MCF 10A (cell line): Measurements from ENCODE around the gene POLE. TPM values are rescaled to one million over a fixed set of nuclear protein-coding genes. Genes with fewer than 3 reads are reported as not detected.

ENCODE experiments used
- Bru-seq: library from RNA; stranded (reverse); fragments of 400-500 nt; gene quantifications from one replicate; lab custom pipeline; 2021; lab: Mats Ljungman, UMichigan
- BruChase-seq, 2 experiments: library from RNA; stranded (reverse); fragments of 400-500 nt; gene quantifications; one replicate each; lab custom pipeline; 2021; lab: Mats Ljungman, UMichigan
- BruUV-seq: library from RNA; stranded (reverse); fragments of 400-500 nt; replicated peaks from 2 replicates; lab custom pipeline; 2021; lab: Mats Ljungman, UMichigan
- CTCF ChIA-PET: fragments of 300-600 bp; sonication (Branson Sonifier 250); formaldehyde crosslinking; extraction: SDS; loops from one replicate; lab custom pipeline; 2021; ENCODE audit warnings: antibody characterized with exemption, inconsistent platforms; lab: Yijun Ruan, JAX
- POLR2A ChIA-PET: fragments of 300-600, 350-650 bp; sonication (Branson Sonifier 250); formaldehyde crosslinking; extraction: SDS; loops from one replicate; lab custom pipeline; 2020; ENCODE audit warnings: antibody characterized with exemption, inconsistent platforms; lab: Yijun Ruan, JAX
- DNase-seq: peaks from one replicate; pipeline ENCODE4 v3.0.0-alpha.2; 2018; ENCODE audit not compliant: unreplicated experiment
- H3K27ac Mint-ChIP-seq: one replicate; pipeline ENCODE4 v1.8.0; 2022; ENCODE audit warnings: mild to moderate bottlenecking, low read depth, mixed read lengths; ENCODE audit not compliant: unreplicated experiment
- H3K27me3 Mint-ChIP-seq: one replicate; pipeline ENCODE4 v1.8.0; 2022; ENCODE audit warnings: mixed read lengths; ENCODE audit not compliant: insufficient read depth, unreplicated experiment
- H3K36me3 Mint-ChIP-seq: one replicate; pipeline ENCODE4 v1.8.0; 2022; ENCODE audit warnings: mild to moderate bottlenecking, moderate library complexity, mixed read lengths; ENCODE audit not compliant: insufficient read depth, unreplicated experiment
- H3K4me1 Mint-ChIP-seq: one replicate; pipeline ENCODE4 v1.8.0; 2022; ENCODE audit warnings: mixed read lengths; ENCODE audit not compliant: insufficient read depth, unreplicated experiment
- H3K4me3 Mint-ChIP-seq: one replicate; pipeline ENCODE4 v1.8.0; 2022; ENCODE audit warnings: mild to moderate bottlenecking, moderate library complexity, mixed read lengths; ENCODE audit not compliant: unreplicated experiment
- H3K9me3 Mint-ChIP-seq: one replicate; pipeline ENCODE4 v1.8.0; 2022; ENCODE audit warnings: mixed read lengths; ENCODE audit not compliant: unreplicated experiment
- intact Hi-C: fragments of 100-400 bp; cut with micrococcal nuclease; formaldehyde crosslinking; loops from 2 replicates; pipeline ENCODE4 v1.14.1; 2022
- long read RNA-seq: library from polyadenylated mRNA; stranded (forward); transcript quantifications from one replicate; pipeline ENCODE4 v2.0.0, GENCODE V29; 2022
- total RNA-seq: library from RNA; stranded (reverse); gene quantifications from 2 replicates; pipeline ENCODE4 v1.2.3, GENCODE V29; 2022
- TF ChIP-seq, protein P1 (sequence below): fragments of 200-600 bp; IDR thresholded peaks from one replicate; pipeline ENCODE4 v1.8.0; 2022; ENCODE audit warnings: antibody characterized with exemption, mild to moderate bottlenecking; ENCODE audit not compliant: unreplicated experiment

Gene POLE, protein sequence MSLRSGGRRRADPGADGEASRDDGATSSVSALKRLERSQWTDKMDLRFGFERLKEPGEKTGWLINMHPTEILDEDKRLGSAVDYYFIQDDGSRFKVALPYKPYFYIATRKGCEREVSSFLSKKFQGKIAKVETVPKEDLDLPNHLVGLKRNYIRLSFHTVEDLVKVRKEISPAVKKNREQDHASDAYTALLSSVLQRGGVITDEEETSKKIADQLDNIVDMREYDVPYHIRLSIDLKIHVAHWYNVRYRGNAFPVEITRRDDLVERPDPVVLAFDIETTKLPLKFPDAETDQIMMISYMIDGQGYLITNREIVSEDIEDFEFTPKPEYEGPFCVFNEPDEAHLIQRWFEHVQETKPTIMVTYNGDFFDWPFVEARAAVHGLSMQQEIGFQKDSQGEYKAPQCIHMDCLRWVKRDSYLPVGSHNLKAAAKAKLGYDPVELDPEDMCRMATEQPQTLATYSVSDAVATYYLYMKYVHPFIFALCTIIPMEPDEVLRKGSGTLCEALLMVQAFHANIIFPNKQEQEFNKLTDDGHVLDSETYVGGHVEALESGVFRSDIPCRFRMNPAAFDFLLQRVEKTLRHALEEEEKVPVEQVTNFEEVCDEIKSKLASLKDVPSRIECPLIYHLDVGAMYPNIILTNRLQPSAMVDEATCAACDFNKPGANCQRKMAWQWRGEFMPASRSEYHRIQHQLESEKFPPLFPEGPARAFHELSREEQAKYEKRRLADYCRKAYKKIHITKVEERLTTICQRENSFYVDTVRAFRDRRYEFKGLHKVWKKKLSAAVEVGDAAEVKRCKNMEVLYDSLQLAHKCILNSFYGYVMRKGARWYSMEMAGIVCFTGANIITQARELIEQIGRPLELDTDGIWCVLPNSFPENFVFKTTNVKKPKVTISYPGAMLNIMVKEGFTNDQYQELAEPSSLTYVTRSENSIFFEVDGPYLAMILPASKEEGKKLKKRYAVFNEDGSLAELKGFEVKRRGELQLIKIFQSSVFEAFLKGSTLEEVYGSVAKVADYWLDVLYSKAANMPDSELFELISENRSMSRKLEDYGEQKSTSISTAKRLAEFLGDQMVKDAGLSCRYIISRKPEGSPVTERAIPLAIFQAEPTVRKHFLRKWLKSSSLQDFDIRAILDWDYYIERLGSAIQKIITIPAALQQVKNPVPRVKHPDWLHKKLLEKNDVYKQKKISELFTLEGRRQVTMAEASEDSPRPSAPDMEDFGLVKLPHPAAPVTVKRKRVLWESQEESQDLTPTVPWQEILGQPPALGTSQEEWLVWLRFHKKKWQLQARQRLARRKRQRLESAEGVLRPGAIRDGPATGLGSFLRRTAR (N-terminal part only)
- 36.3 and 40.4 TPM in 2 replicates for total RNA-seq
- Bru-seq, nascent RNA, result percentile 50 among the genes with signal in this experiment
- percentile 65 among the genes with signal in this experiment for BruChase-seq, experiment 1, labeled RNA remaining after a 6-hour chase
- BruChase-seq, experiment 2, labeled RNA remaining after a 2-hour chase, result percentile 59 among the genes with signal in this experiment
- long read RNA-seq, full-length matches to known transcripts, result 6 of 24 reads
- long read RNA-seq, partial matches to known transcripts, result 9 of 24 reads
- long read RNA-seq, other reads (novel, unspliced or antisense), result 9 of 24 reads

DNA sequence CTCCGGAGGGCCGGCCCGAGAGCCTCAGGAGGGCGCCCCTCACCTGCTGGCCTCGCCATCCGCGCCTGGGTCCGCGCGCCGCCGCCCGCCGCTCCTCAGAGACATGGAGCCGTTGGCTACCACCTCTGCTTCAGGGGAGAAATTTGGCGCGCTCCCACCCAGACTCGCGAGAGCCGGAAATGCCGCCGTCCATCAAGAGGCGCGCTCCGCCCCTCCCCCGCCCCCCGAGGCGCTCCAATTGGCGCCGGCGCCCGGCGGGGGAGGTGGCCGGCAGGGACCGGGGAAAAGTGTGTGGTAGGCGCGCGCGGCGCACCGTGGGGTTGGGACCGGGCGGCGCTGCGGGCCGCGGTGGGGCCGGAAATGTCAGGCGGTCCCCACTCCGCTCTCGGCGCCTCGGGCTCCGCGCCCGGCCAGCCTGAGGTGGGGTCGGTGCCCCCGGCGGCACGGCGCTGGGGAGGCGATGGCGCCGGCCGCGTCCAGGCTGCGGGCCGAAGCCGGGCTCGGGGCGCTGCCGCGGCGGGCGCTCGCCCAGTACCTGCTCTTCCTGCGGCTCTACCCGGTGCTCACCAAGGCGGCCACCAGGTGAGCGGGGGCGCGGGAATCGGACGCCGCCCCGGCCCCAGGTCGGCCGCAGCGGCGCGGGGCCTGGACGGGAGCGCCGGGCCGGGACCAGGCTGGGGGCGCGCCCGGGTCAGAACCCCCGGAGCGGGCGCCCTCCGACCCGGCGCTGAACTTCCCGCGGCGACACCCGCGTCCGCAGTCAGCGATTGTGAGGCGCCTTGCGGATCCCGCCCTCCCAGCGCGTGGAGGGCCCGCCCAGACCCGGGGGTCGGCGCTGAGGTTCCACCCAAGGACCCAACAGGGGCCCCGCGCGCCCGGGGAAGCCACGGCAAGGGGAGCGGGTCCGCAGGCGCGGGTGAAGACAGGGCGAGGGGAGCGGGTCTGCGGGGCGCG is at the start of gene POLE, which contains the start of gene PXMP2:
TSS of gene POLE (minus strand) at position 132 of the 954 bp plus-strand sequence. CDS start at position 105, 27 bp downstream.
TSS of gene PXMP2 (plus strand) at position 377 of the 954 bp plus-strand sequence. CDS start at position 461, 84 bp downstream.
- POLR2A ChIA-PET, result no interaction called here
- H3K9me3 Mint-ChIP-seq, result no peaks in the 10 kb centered on the region
- no peaks in the 10 kb centered on the region for H3K27me3 Mint-ChIP-seq
- H3K27ac Mint-ChIP-seq, result peak within 1 kb of the TSS; percentile 61
- H3K4me1 Mint-ChIP-seq, result peaks cover 6% of the 10 kb centered on the region
- DNase-seq, result peak; percentile 96
- H3K36me3 Mint-ChIP-seq, result peaks cover 11% of the 10 kb centered on the region
- intact Hi-C loops, result no loop called here
- TF ChIP-seq, protein P1, sequence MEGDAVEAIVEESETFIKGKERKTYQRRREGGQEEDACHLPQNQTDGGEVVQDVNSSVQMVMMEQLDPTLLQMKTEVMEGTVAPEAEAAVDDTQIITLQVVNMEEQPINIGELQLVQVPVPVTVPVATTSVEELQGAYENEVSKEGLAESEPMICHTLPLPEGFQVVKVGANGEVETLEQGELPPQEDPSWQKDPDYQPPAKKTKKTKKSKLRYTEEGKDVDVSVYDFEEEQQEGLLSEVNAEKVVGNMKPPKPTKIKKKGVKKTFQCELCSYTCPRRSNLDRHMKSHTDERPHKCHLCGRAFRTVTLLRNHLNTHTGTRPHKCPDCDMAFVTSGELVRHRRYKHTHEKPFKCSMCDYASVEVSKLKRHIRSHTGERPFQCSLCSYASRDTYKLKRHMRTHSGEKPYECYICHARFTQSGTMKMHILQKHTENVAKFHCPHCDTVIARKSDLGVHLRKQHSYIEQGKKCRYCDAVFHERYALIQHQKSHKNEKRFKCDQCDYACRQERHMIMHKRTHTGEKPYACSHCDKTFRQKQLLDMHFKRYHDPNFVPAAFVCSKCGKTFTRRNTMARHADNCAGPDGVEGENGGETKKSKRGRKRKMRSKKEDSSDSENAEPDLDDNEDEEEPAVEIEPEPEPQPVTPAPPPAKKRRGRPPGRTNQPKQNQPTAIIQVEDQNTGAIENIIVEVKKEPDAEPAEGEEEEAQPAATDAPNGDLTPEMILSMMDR, result no peak
- H3K4me3 Mint-ChIP-seq, result peak within 1 kb of the TSS; percentile 80
- CTCF ChIA-PET, result no interaction called here
- no TSS peak for BruUV-seq

DNA sequence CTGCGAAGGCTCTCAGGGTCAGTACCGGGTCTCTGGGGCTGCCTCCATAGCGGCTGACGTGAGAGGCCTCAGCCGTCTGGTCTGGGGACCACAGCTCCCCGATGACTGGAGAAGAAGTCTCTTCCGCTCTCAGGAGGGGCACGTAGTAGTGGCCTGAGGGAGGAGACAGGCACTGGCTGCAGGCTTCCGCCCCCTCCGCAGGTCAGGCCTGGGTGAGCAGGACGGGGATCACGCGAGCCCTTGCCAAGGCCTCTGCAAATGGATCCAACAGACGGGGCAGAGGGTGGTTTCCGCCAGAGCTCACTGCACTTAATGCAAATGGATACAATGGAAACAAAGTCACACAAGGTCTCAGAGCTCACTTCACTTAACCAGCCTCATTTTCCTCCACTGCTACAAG is 49.8 kb upstream of the POLE start:
- no TSS peak for BruUV-seq
- no peak overlapping the region for H3K4me3 Mint-ChIP-seq
- peaks cover 97% of the 10 kb centered on the region for H3K36me3 Mint-ChIP-seq
- no peak for DNase-seq
- no peaks in the 10 kb centered on the region for H3K9me3 Mint-ChIP-seq
- H3K27me3 Mint-ChIP-seq, result no peaks in the 10 kb centered on the region
- intact Hi-C loops, result no loop called here
- POLR2A ChIA-PET, result no interaction called here
- no peaks in the 10 kb centered on the region for H3K4me1 Mint-ChIP-seq
- CTCF ChIA-PET, result interaction anchor here (0.7 kb wide), 1 partner anchor 9 kb away, joined by 3 read pairs; no protein-coding TSS in a partner anchor
- no peak overlapping the region for H3K27ac Mint-ChIP-seq
- TF ChIP-seq, protein P1, result no peak

DNA sequence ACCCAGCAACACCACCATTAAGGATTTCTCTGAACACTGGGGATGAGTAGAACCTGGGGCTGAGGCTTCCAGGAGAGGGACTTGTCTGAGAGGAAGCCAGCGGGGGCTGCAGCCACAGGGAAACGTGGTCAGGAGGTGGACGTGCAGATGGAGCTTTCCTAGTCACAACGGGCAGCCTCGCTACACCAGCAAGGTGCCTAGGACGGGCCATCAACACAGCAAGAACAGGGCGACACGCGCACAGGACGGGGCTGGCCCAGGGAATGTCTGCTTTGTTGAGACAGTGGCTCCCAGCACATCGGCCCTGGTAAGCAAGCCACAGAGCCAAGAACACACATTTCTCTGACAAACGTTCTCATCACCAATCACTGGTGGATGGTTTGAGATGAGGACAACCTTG is 49.2 kb upstream of the POLE start:
- TF ChIP-seq, protein P1, result no peak
- Mint-ChIP-seq H3K36me3 (peaks cover 97% of the 10 kb centered on the region), H3K27ac (no peak overlapping the region), H3K4me3 (no peak overlapping the region), H3K27me3 (no peaks in the 10 kb centered on the region), H3K4me1 (no peaks in the 10 kb centered on the region), H3K9me3 (no peaks in the 10 kb centered on the region)
- BruUV-seq, result no TSS peak
- ChIA-PET POLR2A (no interaction called here), CTCF (interaction anchor here (0.7 kb wide), 1 partner anchor 9 kb away, joined by 3 read pairs; no protein-coding TSS in a partner anchor)
- intact Hi-C loops, result no loop called here
- no peak for DNase-seq
